Sigmoid colon (tissue), 7 donors: ENCODE results near the gene METTL24. TPM values are rescaled to one million over a fixed set of nuclear protein-coding genes. Genes with fewer than 3 reads are reported as not detected.

Source experiments
- DNase-seq: peaks from one replicate; pipeline ENCODE4 v3.0.0-alpha.2; 2019
- H3K27ac ChIP-seq, 4 donors: fragments of 200-600 bp; sonication (generic); one replicate each; pipeline ENCODE4 v1.5.1; 2016 to 2019; ENCODE audit warnings: mild to moderate bottlenecking in 1 of 4
- H3K27me3 ChIP-seq, 3 donors: fragments of 200-600 bp; sonication (generic); one replicate each; pipeline ENCODE4 v1.5.1; 2019; ENCODE audit warnings: mild to moderate bottlenecking in 1 of 3
- H3K36me3 ChIP-seq, 4 donors: fragments of 200-600 bp; sonication (generic); one replicate each; pipeline ENCODE4 v1.5.1; 2016 to 2019
- H3K4me1 ChIP-seq, 4 donors: fragments of 200-600 bp; sonication (generic); one replicate each; pipeline ENCODE4 v1.5.1; 2017 to 2019
- H3K4me3 ChIP-seq, 4 donors: fragments of 200-600 bp; sonication (generic); one replicate each; pipeline ENCODE4 v1.5.1; 2017 to 2019; ENCODE audit warnings: mild to moderate bottlenecking in 2 of 4, moderate library complexity in 1 of 4
- H3K9me3 ChIP-seq, 4 donors: fragments of 200-600 bp in 3 of 4; sonication (generic) in 3 of 4; one replicate each; pipeline versions ENCODE4 v1.5.1 to v1.6.1; 2013 to 2019
- CTCF ChIP-seq, 4 experiments: fragments of 450-650 bp in 3 of 4; fragments of 200-600 bp in 1 of 4; IDR thresholded peaks; one replicate each; pipeline ENCODE4 v1.5.1; 2016 to 2019; ENCODE audit warnings: antibody characterized with exemption in 4 of 4, mild to moderate bottlenecking in 3 of 4, moderate library complexity in 2 of 4
- EP300 ChIP-seq, 4 donors: sonication (generic); formaldehyde crosslinking; IDR thresholded peaks; one replicate each; pipeline ENCODE4 v1.6.1; 2017; ENCODE audit warnings: antibody characterized with exemption in 4 of 4
- POLR2A ChIP-seq, 2 donors: fragments of 450-650 bp; IDR thresholded peaks; one replicate each; pipeline ENCODE4 v1.6.1; 2016; ENCODE audit warnings: antibody characterized with exemption in 2 of 2, mild to moderate bottlenecking in 2 of 2, moderate library complexity in 2 of 2
- POLR2AphosphoS5 ChIP-seq, 4 donors: sonication (generic); formaldehyde crosslinking; IDR thresholded peaks; one replicate each; pipeline ENCODE4 v1.6.1; 2017; ENCODE audit warnings: antibody characterized with exemption in 4 of 4
- WGBS, 2 donors: extraction: QIAGEN DNeasy Blood & Tissue Kit; methylation state at CpG; one replicate each; pipeline ENCODE4 v1.1.7; 2013; 5-methylcytosine and 5-hydroxymethylcytosine counted together
- intact Hi-C: fragments of 100-400 bp; cut with DNase I; formaldehyde crosslinking; loops from one replicate; pipeline ENCODE4 v1.15.1; 2023
- polyA plus RNA-seq, 3 donors: library from polyadenylated mRNA; stranded (reverse); fragments of 200-250 nt; gene quantifications; one replicate each; pipeline ENCODE4 v1.2.3, GENCODE V29; 2013
- total RNA-seq, 4 donors: library from RNA; depleted of rRNA; stranded (reverse); fragments of >200 nt; gene quantifications; one replicate each; pipeline ENCODE4 v1.1.0, GENCODE V29; 2016
- donor health status: healthy with polysubstance abuse.
- donor health status: Bipolar disorder and iron deficiency.
- donor health status: healthy.

The METTL24 gene
- total and polyA plus RNA-seq, 7 donors, result 0.76 to 41.3 (median 38.8) TPM; not detected in 2

GRCh38 chr6:110331816-110332215 is 26.3 kb downstream of the METTL24 start:
- no peaks in the 10 kb centered on the region for H3K27me3 ChIP-seq
- no peaks in the 10 kb centered on the region for H3K36me3 ChIP-seq
- WGBS, 2 donors, result 82 to 89% methylated on average over 4 of the region's 4 CpGs
- DNase-seq, result peak; percentile 76
- H3K9me3 ChIP-seq, result no peaks in the 10 kb centered on the region
- no peak overlapping the region for H3K4me3 ChIP-seq
- peaks cover 0 to 87% (median 83%) of the 10 kb centered on the region in 4 donors for H3K4me1 ChIP-seq
- intact Hi-C loops, result no loop called here
- peak overlapping the region; percentile 87 to 90 (median 89) for H3K27ac ChIP-seq
- TF ChIP-seq POLR2AphosphoS5 (IDR thresholded peaks at IDR 0.05), result peak; percentile 43 to 83 (median 78)
- no peak for TF ChIP-seq POLR2A (IDR thresholded peaks at IDR 0.05)

DNA sequence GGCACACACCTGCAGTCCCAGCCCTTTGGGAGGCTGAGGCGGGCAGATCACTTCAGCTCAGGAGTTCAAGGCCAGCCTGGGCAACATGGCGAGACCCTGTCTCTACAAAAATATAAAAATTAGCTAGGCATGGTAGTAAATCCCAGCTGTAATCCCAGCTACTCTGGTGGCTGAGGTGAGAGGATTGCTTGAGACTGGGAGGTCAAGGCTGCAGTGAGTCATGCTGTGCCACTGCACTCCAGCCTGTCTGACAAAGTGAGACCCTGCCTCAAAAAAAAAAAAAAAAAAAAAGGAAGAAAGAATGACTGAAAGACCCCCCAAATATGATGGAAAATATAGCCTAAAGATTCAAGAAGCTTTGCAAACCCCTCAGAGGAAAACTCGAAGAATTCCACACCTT is 26.8 kb downstream of the METTL24 start:
- Histone ChIP-seq H3K27ac (peak overlapping the region; percentile 87 to 90 (median 89)), H3K9me3 (no peaks in the 10 kb centered on the region), H3K36me3 (no peaks in the 10 kb centered on the region), H3K4me3 (no peak overlapping the region), H3K27me3 (no peaks in the 10 kb centered on the region), H3K4me1 (peaks cover 0 to 91% (median 87%) of the 10 kb centered on the region in 4 donors)
- DNase-seq, result no peak
- intact Hi-C loops, result no loop called here
- WGBS, 2 donors, result 82 to 85% methylated on average over 3 of the region's 3 CpGs
- no peak for TF ChIP-seq EP300 (IDR thresholded peaks at IDR 0.05)
- no peak for TF ChIP-seq CTCF (IDR thresholded peaks at IDR 0.05)
- TF ChIP-seq POLR2AphosphoS5 (IDR thresholded peaks at IDR 0.05), result no peak
- no peak for TF ChIP-seq POLR2A (IDR thresholded peaks at IDR 0.05)

- Histone ChIP-seq H3K4me1 (peaks cover 0 to 99% (median 95%) of the 10 kb centered on the region in 4 donors), H3K27me3 (no peaks in the 10 kb centered on the region), H3K9me3 (no peaks in the 10 kb centered on the region), H3K36me3 (no peaks in the 10 kb centered on the region), H3K27ac (peak overlapping the region; percentile 87 to 90 (median 89)), H3K4me3 (peak overlapping the region in 3 of 4 donors; percentile 19 to 40 (median 39))
- intact Hi-C loops, result loop anchor here (2.0 kb wide), 1 partner anchor 29 kb away; the partner anchor contains the start of gene METTL24
- DNase-seq, result peak; percentile 75
- TF ChIP-seq CTCF (IDR thresholded peaks at IDR 0.05), result no peak
- TF ChIP-seq POLR2AphosphoS5 (IDR thresholded peaks at IDR 0.05), result peak in 2 of 4 donors; percentile 22 to 26
- no peak for TF ChIP-seq EP300 (IDR thresholded peaks at IDR 0.05)
- no peak for TF ChIP-seq POLR2A (IDR thresholded peaks at IDR 0.05)
- WGBS, 2 donors, result 18 to 62% methylated on average over 19 of the region's 19 CpGs
Measured at GRCh38 chr6:110329714-110330436, 28.3 kb downstream of the METTL24 start.

GRCh38 chr6:110329348-110329713 is 28.8 kb downstream of the METTL24 start:
- TF ChIP-seq POLR2A (IDR thresholded peaks at IDR 0.05), result no peak
- peak in 2 of 4 donors; percentile 41 to 61 for TF ChIP-seq POLR2AphosphoS5 (IDR thresholded peaks at IDR 0.05)
- Histone ChIP-seq H3K4me3 (peak overlapping the region in 3 of 4 donors; percentile 19 to 40 (median 39)), H3K27me3 (no peaks in the 10 kb centered on the region), H3K9me3 (no peaks in the 10 kb centered on the region), H3K27ac (peak overlapping the region; percentile 87 to 90 (median 89)), H3K36me3 (no peaks in the 10 kb centered on the region), H3K4me1 (peaks cover 0 to 100% (median 96%) of the 10 kb centered on the region in 4 donors)
- peak; percentile 84 for DNase-seq
- intact Hi-C loops, result loop anchor here (2.0 kb wide), 1 partner anchor 29 kb away; the partner anchor contains the start of gene METTL24
- 10 to 56% methylated on average over 7 of the region's 7 CpGs for WGBS, 2 donors

- H3K27me3 ChIP-seq, result no peaks in the 10 kb centered on the region
- H3K4me1 ChIP-seq, result peaks cover 0 to 100% (median 96%) of the 10 kb centered on the region in 4 donors
- WGBS, 2 donors, result 85 to 86% methylated on average over 2 of the region's 2 CpGs
- no peaks in the 10 kb centered on the region for H3K36me3 ChIP-seq
- TF ChIP-seq CTCF (IDR thresholded peaks at IDR 0.05) (no peak), POLR2AphosphoS5 (IDR thresholded peaks at IDR 0.05) (no peak), POLR2A (IDR thresholded peaks at IDR 0.05) (no peak)
- no peak for DNase-seq
- intact Hi-C loops, result loop anchor here (2.0 kb wide), 1 partner anchor 31 kb away; the partner anchor contains the start of gene METTL24
- no peaks in the 10 kb centered on the region for H3K9me3 ChIP-seq
- H3K27ac ChIP-seq, result peak overlapping the region; percentile 87 to 90 (median 89)
- H3K4me3 ChIP-seq, result no peak overlapping the region
Measured at GRCh38 chr6:110328259-110328658, 29.9 kb downstream of the METTL24 start.
